Activated B cell treated with CpG ODN at 0.5 μM for 24 hours (primary cell): ENCODE results near the gene CD40. TPM values are rescaled to one million over a fixed set of nuclear protein-coding genes. Genes with fewer than 3 reads are reported as not detected.

Experiments used
- ATAC-seq: fragments of 200-7000 bp; cut with Tn5 transposase; one replicate; pipeline ENCODE4 v1.10.0; 2021; ENCODE audit warnings: low read depth, mild to moderate bottlenecking, moderate library complexity
- CTCF ChIA-PET: fragments of 350-600 bp; sonication (Branson Sonifier 250); formaldehyde crosslinking; loops from one replicate; lab custom pipeline; 2021; ENCODE audit warnings: antibody characterized with exemption; lab: Charles Lee
- POLR2A ChIA-PET: fragments of 350-600 bp; sonication (Branson Sonifier 250); formaldehyde crosslinking; loops from one replicate; lab custom pipeline; 2021; ENCODE audit warnings: antibody characterized with exemption; lab: Charles Lee
- DNase-seq: peaks from one replicate; pipeline ENCODE4 v3.0.0; 2022
- H3K27ac Mint-ChIP-seq: one replicate; pipeline ENCODE4 v1.8.0; 2020; ENCODE audit warnings: mixed read lengths
- H3K27me3 Mint-ChIP-seq: one replicate; pipeline ENCODE4 v1.8.0; 2021; ENCODE audit warnings: mixed read lengths
- H3K36me3 Mint-ChIP-seq: one replicate; pipeline ENCODE4 v1.8.0; 2021; ENCODE audit warnings: low read depth, mixed read lengths
- H3K4me1 Mint-ChIP-seq: one replicate; pipeline ENCODE4 v1.8.0; 2021; ENCODE audit warnings: mixed read lengths
- H3K4me3 Mint-ChIP-seq: one replicate; pipeline ENCODE4 v1.8.0; 2020; ENCODE audit warnings: mild to moderate bottlenecking, mixed read lengths
- H3K9me3 Mint-ChIP-seq: one replicate; pipeline ENCODE4 v1.8.0; 2020; ENCODE audit warnings: mixed read lengths
- intact Hi-C: fragments of 100-400 bp; cut with micrococcal nuclease; formaldehyde crosslinking; loops from one replicate; pipeline ENCODE4 v1.15.1; 2024
- total RNA-seq: library from RNA; stranded (reverse); gene quantifications from 2 replicates; pipeline ENCODE4 v1.2.3, GENCODE V29; 2022
- TF ChIP-seq, protein P1 (sequence below): fragments of 200-600 bp; IDR thresholded peaks from one replicate; pipeline ENCODE4 v1.8.0; 2022; ENCODE audit warnings: antibody characterized with exemption, mild to moderate bottlenecking

The CD40 gene
- total RNA-seq, 1 donor from 2014 or later = 464 TPM

DNA sequence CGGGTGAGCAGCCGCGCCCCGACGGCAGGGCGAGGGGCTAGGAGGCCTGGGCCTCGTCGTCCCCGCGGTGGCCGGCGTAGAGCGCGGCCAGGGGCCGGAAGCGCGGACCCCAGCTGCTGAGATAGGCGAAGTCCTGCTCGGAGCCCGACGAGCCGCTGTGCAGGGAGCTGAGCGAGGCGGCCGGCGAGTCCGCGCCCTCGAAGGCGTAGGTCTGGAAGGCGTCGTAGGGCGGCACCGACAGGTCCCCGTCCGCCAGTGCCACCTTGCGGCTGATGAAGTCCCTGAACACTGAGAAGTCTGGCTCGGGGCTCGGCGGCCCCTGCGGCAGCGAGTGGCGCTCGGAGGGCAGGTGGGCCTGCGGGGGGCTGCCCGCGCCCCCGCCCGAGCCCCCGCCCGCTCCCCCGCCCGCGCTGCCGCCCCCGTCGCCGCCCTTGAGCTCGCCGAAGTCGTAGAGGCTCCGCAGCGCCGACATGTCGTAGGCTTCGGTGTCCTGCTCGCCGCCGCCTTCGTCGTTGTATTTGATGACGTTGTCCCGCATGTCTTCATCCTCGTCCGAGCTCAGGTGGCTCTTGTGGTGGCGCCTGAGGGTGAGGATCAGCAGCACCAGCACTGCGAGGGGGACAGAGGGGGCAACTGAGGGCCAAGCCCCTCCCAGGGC is 56.5 kb downstream of the CD40 start:
- peaks cover 49% of the 10 kb centered on the region for H3K27me3 Mint-ChIP-seq
- no peak overlapping the region for H3K27ac Mint-ChIP-seq
- no peak overlapping the region for H3K4me3 Mint-ChIP-seq
- intact Hi-C loops = loop anchor here (1.0 kb wide), 5 partner anchors 42 to 187 kb away; no protein-coding TSS in a partner anchor
- H3K36me3 Mint-ChIP-seq = no peaks in the 10 kb centered on the region
- ATAC-seq (peak; percentile 97), DNase-seq (peak; percentile 69)
- TF ChIP-seq, protein P1, sequence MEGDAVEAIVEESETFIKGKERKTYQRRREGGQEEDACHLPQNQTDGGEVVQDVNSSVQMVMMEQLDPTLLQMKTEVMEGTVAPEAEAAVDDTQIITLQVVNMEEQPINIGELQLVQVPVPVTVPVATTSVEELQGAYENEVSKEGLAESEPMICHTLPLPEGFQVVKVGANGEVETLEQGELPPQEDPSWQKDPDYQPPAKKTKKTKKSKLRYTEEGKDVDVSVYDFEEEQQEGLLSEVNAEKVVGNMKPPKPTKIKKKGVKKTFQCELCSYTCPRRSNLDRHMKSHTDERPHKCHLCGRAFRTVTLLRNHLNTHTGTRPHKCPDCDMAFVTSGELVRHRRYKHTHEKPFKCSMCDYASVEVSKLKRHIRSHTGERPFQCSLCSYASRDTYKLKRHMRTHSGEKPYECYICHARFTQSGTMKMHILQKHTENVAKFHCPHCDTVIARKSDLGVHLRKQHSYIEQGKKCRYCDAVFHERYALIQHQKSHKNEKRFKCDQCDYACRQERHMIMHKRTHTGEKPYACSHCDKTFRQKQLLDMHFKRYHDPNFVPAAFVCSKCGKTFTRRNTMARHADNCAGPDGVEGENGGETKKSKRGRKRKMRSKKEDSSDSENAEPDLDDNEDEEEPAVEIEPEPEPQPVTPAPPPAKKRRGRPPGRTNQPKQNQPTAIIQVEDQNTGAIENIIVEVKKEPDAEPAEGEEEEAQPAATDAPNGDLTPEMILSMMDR = no peak
- H3K9me3 Mint-ChIP-seq = no peaks in the 10 kb centered on the region
- ChIA-PET CTCF (interaction anchor here (0.8 to 4.5 kb wide), 14 partner anchors 9 to 187 kb away, joined by 3 to 39 read pairs (median 5); no protein-coding TSS in a partner anchor), POLR2A (interaction anchor here (1.6 kb wide), 1 partner anchor 74 kb away, joined by 8 read pairs; no protein-coding TSS in a partner anchor)
- H3K4me1 Mint-ChIP-seq = no peaks in the 10 kb centered on the region

DNA sequence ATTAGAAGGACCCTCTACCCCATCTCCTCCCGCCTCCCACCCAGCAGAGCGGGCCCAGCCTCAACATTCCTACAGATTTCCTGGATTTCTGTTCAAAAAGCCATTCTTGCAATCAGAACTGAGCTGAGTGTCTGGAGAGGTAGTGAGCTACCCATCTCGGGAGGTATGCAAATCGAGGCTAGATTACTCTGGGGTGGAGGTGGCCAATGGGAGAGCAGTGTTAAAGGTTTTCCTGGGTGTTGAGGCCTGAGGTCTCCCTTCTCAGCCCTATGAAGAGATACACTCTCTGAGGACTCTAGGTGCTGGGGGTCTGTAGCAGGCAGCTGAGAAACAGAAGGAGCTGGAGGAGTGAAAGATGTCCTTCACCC is 57.0 kb downstream of the CD40 start:
- POLR2A ChIA-PET = interaction anchor here (1.6 kb wide), 1 partner anchor 75 kb away, joined by 8 read pairs; no protein-coding TSS in a partner anchor
- Mint-ChIP-seq H3K27ac (no peak overlapping the region), H3K4me3 (peak overlapping the region; percentile 36), H3K36me3 (no peaks in the 10 kb centered on the region), H3K4me1 (no peaks in the 10 kb centered on the region), H3K9me3 (no peaks in the 10 kb centered on the region), H3K27me3 (peaks cover 48% of the 10 kb centered on the region)
- DNase-seq (no peak), ATAC-seq (no peak)
- intact Hi-C loops = no loop called here
- CTCF ChIA-PET = interaction anchor here (0.8 to 4.5 kb wide), 13 partner anchors 31 to 188 kb away, joined by 3 to 39 read pairs (median 5); no protein-coding TSS in a partner anchor
- TF ChIP-seq, protein P1 = no peak

DNA sequence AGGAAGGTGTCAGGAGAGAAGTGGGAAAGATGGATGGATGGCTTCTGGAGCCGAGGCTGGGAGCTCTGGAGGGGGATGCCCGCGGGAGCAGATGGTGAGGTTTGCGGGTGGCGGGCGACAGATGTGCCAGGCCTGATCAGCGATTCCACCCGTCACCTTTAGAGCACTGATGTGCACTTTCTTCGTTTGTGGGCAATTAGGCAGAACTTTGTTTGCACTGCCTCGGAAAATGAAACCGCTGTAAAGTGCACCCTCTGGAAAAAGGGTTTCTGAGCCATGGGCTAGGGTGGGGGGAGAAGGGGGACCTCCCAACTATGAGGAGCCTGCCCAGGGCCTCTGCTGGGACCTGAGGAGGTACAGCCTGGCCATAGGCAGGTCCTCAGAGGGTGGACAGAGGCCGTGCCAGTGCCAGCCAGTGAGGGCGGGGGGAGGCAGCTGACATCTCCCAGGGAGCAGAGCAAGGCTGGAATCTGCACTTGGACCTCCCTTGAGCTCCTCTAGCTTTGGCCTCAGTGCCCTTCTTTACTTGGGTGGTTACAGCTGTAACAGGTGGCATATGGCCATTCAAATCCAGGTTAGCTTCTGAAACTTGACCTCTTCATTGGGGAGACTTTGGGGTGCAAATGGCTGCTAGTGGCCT is 58.7 kb downstream of the CD40 start:
- intact Hi-C loops = no loop called here
- peaks cover 48% of the 10 kb centered on the region for H3K27me3 Mint-ChIP-seq

DNA sequence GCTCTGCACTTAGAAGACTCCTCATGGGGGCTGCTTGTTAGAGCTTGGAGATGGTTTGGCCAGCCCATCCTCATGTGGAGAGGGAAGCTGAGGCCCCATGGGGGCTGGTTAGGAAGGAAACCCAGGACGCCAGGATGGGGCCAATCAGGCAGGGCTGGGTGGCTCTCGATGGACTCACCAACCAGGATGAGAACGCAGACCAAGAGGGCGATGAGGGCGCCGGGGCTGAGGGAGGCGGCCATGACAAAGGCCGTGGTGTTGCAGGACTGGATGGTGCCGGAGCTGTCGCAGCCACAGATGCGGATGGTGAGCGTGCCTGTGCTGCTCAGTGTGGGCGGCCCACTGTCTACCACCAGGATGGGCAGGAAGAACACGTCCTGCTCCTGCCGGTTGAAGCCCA is 59.7 kb downstream of the CD40 start:
- Mint-ChIP-seq H3K4me3 (no peak overlapping the region), H3K36me3 (no peaks in the 10 kb centered on the region), H3K4me1 (no peaks in the 10 kb centered on the region), H3K27ac (no peak overlapping the region), H3K27me3 (peaks cover 41% of the 10 kb centered on the region), H3K9me3 (no peaks in the 10 kb centered on the region)
- intact Hi-C loops = no loop called here
- DNase-seq (no peak), ATAC-seq (no peak)
- POLR2A ChIA-PET = no interaction called here
- CTCF ChIA-PET = interaction anchor here (0.8 kb wide), 1 partner anchor 163 kb away, joined by 3 read pairs; no protein-coding TSS in a partner anchor
- TF ChIP-seq, protein P1 = no peak

More for the DNA sequence above, 58.7 kb downstream of the CD40 start:
- H3K4me3 Mint-ChIP-seq = no peak overlapping the region
- TF ChIP-seq, protein P1 = no peak
- POLR2A ChIA-PET = no interaction called here
- ATAC-seq = no peak
- CTCF ChIA-PET = interaction anchor here (2.2 to 2.8 kb wide), 3 partner anchors 45 to 89 kb away, joined by 5 to 15 read pairs (median 14); no protein-coding TSS in a partner anchor
- H3K27ac Mint-ChIP-seq = no peak overlapping the region
- H3K4me1 Mint-ChIP-seq = no peaks in the 10 kb centered on the region
- no peaks in the 10 kb centered on the region for H3K9me3 Mint-ChIP-seq
- no peaks in the 10 kb centered on the region for H3K36me3 Mint-ChIP-seq
- no peak for DNase-seq

DNA sequence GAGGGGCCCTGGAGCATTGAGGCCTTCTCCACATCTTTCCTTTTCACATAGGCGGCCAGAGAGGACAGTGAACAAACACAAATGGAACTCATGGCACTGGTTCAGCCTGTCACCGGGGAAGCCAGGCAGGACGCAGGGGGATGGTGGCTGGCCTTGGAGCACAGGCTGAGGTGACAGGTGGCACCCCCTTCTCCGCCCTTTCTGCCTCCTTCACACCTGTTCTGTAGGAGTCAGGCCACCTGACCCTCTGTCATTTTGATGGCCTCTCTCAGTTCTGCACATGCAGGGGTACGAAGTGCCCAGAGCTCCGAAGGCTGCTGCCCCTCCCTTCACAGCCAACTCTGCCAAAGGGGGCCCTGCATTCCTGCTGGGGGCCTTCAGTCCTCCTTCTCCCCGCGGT is 60.8 kb downstream of the CD40 start:
- TF ChIP-seq, protein P1 = no peak
- Mint-ChIP-seq H3K4me1 (no peaks in the 10 kb centered on the region), H3K9me3 (no peaks in the 10 kb centered on the region), H3K36me3 (no peaks in the 10 kb centered on the region), H3K4me3 (no peak overlapping the region), H3K27me3 (peaks cover 30% of the 10 kb centered on the region), H3K27ac (no peak overlapping the region)
- ATAC-seq (no peak), DNase-seq (no peak)
- ChIA-PET CTCF (interaction anchor here (0.8 kb wide), 1 partner anchor 164 kb away, joined by 3 read pairs; no protein-coding TSS in a partner anchor), POLR2A (no interaction called here)
- intact Hi-C loops = no loop called here
